ENCODE data around the gene TBC1D24. TPM values are rescaled to one million over a fixed set of nuclear protein-coding genes. Genes with fewer than 3 reads are reported as not detected.

The TBC1D24 gene
- polyA plus RNA-seq, 1 donor (not counting 4 experiments of a cell fraction or from before 2014, with no cell fraction given): 3.0 TPM

DNA sequence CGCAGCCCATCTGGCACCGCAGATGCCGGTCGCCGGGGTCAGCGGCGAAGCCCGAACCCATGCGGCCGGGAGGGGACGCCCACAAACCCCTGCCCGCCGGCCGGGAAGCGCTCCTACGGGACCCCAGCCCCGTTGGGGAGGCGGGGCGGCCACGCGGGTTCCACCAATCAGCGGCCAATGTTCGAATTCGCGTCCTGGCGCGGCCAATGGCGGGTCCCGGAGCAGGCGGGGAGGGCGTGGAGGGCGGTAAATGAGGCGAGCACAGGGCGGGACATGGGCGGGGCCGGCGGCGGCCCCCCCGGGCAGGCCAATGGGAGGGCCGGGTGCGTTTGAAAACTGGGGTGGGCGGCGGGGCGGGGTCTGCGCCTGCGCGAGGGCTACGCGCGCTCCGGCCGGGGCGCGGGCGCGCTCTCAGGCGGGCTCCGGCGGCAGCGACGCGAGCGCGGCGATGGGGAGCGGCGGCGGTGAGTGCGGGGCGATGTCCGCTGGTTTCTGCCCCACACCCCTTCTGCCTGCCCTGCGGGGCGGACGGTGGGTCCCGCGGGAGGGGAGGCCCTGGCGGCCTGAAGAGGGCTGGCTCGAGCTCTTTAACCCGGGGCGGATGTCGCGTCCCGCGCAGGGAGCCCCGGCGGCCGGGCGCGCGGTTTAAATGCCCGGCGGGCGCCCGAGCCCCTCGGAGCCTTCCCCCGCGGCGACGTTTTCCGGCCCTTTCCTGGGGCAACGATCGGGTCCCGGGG, 45.7 kb upstream of the TBC1D24 start, which contains the start of gene CCNF:
Gene CCNF, plus strand, starts transcription at position 414 of the 737 bp plus-strand sequence. Its CDS starts 35 bp downstream, at position 449.
- Histone ChIP-seq H3K9me1 (ENCODE audit: control insufficient read depth, extremely low read depth, insufficient read depth, low read length) (no peaks in the 10 kb centered on the region), H3K36me3 (ENCODE audit: control insufficient read depth in 2 of 2, extremely low read depth in 1 of 2, insufficient read depth in 2 of 2, low read length in 2 of 2) (peaks cover 9 to 19% of the 10 kb centered on the region in 2 experiments), H4K20me1 (ENCODE audit: control insufficient read depth, extremely low read depth, insufficient read depth, low read length) (peaks cover 3% of the 10 kb centered on the region), H3K4me3 (ENCODE audit: control insufficient read depth in 2 of 3, extremely low read depth in 1 of 3, insufficient read depth in 2 of 3, low read depth in 1 of 3, low read length in 3 of 3) (peak within 1 kb of the TSS; percentile 80 to 90 (median 88)), H3K4me2 (ENCODE audit: control insufficient read depth, extremely low read depth, insufficient read depth, low read depth, low read length) (peak within 1 kb of the TSS; percentile 98), H3K9ac (ENCODE audit: control insufficient read depth, extremely low read depth, insufficient read depth, low read length) (peak within 1 kb of the TSS; percentile 74), H3K4me1 (ENCODE audit: control insufficient read depth, extremely low read depth, insufficient read depth, low read length) (peaks cover 12% of the 10 kb centered on the region), H3K9me3 (ENCODE audit: control insufficient read depth, low read depth, low read length) (no peaks in the 10 kb centered on the region), H3K27me3 (ENCODE audit: control insufficient read depth, extremely low read depth, insufficient read depth, low read length) (no peaks in the 10 kb centered on the region), H2AFZ (ENCODE audit: control insufficient read depth, low read length) (peak within 1 kb of the TSS; percentile 89), H3K79me2 (ENCODE audit: control insufficient read depth, insufficient read depth, low read length) (peaks cover 28% of the 10 kb centered on the region), H3K27ac (ENCODE audit: control insufficient read depth, insufficient read depth, low read length) (peak within 1 kb of the TSS; percentile 47)
- TF ChIP-seq, protein P1, sequence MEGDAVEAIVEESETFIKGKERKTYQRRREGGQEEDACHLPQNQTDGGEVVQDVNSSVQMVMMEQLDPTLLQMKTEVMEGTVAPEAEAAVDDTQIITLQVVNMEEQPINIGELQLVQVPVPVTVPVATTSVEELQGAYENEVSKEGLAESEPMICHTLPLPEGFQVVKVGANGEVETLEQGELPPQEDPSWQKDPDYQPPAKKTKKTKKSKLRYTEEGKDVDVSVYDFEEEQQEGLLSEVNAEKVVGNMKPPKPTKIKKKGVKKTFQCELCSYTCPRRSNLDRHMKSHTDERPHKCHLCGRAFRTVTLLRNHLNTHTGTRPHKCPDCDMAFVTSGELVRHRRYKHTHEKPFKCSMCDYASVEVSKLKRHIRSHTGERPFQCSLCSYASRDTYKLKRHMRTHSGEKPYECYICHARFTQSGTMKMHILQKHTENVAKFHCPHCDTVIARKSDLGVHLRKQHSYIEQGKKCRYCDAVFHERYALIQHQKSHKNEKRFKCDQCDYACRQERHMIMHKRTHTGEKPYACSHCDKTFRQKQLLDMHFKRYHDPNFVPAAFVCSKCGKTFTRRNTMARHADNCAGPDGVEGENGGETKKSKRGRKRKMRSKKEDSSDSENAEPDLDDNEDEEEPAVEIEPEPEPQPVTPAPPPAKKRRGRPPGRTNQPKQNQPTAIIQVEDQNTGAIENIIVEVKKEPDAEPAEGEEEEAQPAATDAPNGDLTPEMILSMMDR (optimal IDR thresholded peaks at IDR 0.05 in 1 of 3, IDR thresholded peaks at IDR 0.05 in 1 of 3, conservative IDR thresholded peaks at IDR 0.05 in 1 of 3; ENCODE audit: extremely low read depth in 1 of 3, insufficient read depth in 2 of 3, low read length in 3 of 3): no peak
- no peak for TF ChIP-seq EZH2 (IDR thresholded peaks at IDR 0.05; ENCODE audit: low read length)
- FAIRE-seq: no peak
- dilution Hi-C loops (cut with MboI; ENCODE audit: extremely low pct_ligation_motif_present, low sequenced_read_pairs): no loop called here
- peak; percentile 56 for DNase-seq (ENCODE audit: low read depth, low spot score)

DNA sequence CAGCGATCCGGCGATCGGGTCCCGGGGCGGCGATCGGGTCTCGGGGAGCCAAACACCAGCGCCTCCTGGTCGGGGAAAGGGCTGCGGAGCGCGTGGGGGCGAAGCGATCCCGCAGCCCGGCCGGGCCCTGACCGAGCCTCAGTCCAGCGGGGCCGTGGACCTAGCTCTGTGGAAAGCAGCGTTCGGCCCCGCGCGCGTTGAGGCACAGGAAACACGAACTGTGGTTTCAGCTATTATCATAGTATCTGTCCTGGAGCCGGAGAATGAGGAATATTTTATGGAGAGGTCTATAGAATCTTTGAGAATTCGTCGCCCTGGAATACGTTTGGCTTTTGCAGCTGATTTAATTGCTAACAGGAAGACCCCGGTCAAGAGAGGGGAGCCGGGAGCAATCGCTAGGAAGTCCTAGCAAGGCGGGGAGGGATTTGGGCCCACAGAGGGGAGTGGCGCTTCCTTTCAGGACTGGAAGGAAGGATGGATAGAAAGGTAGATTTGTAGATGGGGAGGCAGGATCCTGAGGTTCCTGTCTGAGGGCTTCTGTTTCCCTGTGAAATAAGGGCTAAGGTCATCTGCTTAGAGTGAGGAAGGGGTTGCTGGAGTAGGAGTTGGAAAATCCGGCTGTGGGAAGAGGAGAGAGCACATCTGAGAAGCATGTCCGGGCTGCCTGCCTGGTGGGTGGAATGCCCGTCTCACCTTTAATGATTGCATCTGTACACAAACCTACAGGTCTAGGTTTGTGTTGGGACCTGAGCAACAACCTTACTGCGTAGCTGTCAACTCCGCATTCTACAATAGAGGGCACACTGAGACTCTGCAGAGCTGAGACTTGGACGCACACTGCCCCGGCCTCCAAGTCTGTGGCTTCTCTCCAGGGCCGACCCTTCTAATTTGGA, 44.9 kb upstream of the TBC1D24 start:
- dilution Hi-C loops (cut with MboI; ENCODE audit: extremely low pct_ligation_motif_present, low sequenced_read_pairs): no loop called here
- Histone ChIP-seq H3K79me2 (ENCODE audit: control insufficient read depth, insufficient read depth, low read length) (peaks cover 28% of the 10 kb centered on the region), H3K27ac (ENCODE audit: control insufficient read depth, insufficient read depth, low read length) (peak overlapping the region; percentile 43), H4K20me1 (ENCODE audit: control insufficient read depth, extremely low read depth, insufficient read depth, low read length) (peaks cover 3% of the 10 kb centered on the region), H3K9me3 (ENCODE audit: control insufficient read depth, low read depth, low read length) (no peaks in the 10 kb centered on the region), H3K27me3 (ENCODE audit: control insufficient read depth, extremely low read depth, insufficient read depth, low read length) (no peaks in the 10 kb centered on the region), H3K4me3 (ENCODE audit: control insufficient read depth in 2 of 3, extremely low read depth in 1 of 3, insufficient read depth in 2 of 3, low read depth in 1 of 3, low read length in 3 of 3) (peak overlapping the region; percentile 80 to 90 (median 88)), H3K36me3 (ENCODE audit: control insufficient read depth in 2 of 2, extremely low read depth in 1 of 2, insufficient read depth in 2 of 2, low read length in 2 of 2) (peaks cover 9 to 21% of the 10 kb centered on the region in 2 experiments), H3K9me1 (ENCODE audit: control insufficient read depth, extremely low read depth, insufficient read depth, low read length) (no peaks in the 10 kb centered on the region), H3K4me1 (ENCODE audit: control insufficient read depth, extremely low read depth, insufficient read depth, low read length) (peaks cover 12% of the 10 kb centered on the region), H2AFZ (ENCODE audit: control insufficient read depth, low read length) (peak overlapping the region; percentile 61), H3K4me2 (ENCODE audit: control insufficient read depth, extremely low read depth, insufficient read depth, low read depth, low read length) (peak overlapping the region; percentile 98), H3K9ac (ENCODE audit: control insufficient read depth, extremely low read depth, insufficient read depth, low read length) (peak overlapping the region; percentile 74)
- FAIRE-seq (peak; percentile 89), DNase-seq (ENCODE audit: low read depth, low spot score) (no peak)
- TF ChIP-seq EZH2 (IDR thresholded peaks at IDR 0.05; ENCODE audit: low read length): no peak
- TF ChIP-seq, protein P1 (optimal IDR thresholded peaks at IDR 0.05 in 1 of 3, IDR thresholded peaks at IDR 0.05 in 1 of 3, conservative IDR thresholded peaks at IDR 0.05 in 1 of 3; ENCODE audit: extremely low read depth in 1 of 3, insufficient read depth in 2 of 3, low read length in 3 of 3): peak in 2 of 3 experiments; percentile 24 to 60
